HEK293T (cell line): ENCODE data around the gene PPA1.

Experiments
- CTCF ChIA-PET: fragments of 350-600 bp; formaldehyde crosslinking; extraction: SDS; loops from one replicate; lab custom pipeline; 2021; ENCODE audit warnings: antibody characterized with exemption, inconsistent platforms; lab: Yijun Ruan, JAX
- POLR2A ChIA-PET: fragments of 350-600 bp; formaldehyde crosslinking; extraction: SDS; loops from one replicate; lab custom pipeline; 2020; ENCODE audit warnings: antibody characterized with exemption, inconsistent platforms; lab: Yijun Ruan, JAX
- DNase-seq: peaks from one replicate; pipeline ENCODE4 v3.0.0; 2012; ENCODE audit warnings: mixed read lengths; ENCODE audit errors: extremely low spot score
- ARNT ChIP-seq: fragments of 450-650 bp; IDR thresholded peaks from 2 replicates; pipeline ENCODE4 v1.6.1; 2017; ENCODE audit warnings: mild to moderate bottlenecking
- BHLHE40 ChIP-seq: fragments of 450-650 bp; IDR thresholded peaks from 2 replicates; pipeline ENCODE4 v1.6.1; 2016; ENCODE audit warnings: mild to moderate bottlenecking, moderate library complexity, borderline replicate concordance
- CTBP1 ChIP-seq: fragments of 450-650 bp; IDR thresholded peaks from 2 replicates; pipeline ENCODE4 v1.6.1; 2016; ENCODE audit warnings: borderline replicate concordance
- ELF4 ChIP-seq: fragments of 450-650 bp; IDR thresholded peaks from 2 replicates; pipeline ENCODE4 v1.6.1; 2017; ENCODE audit warnings: antibody characterized with exemption
- FOXA1 ChIP-seq: fragments of 450-650 bp; IDR thresholded peaks from 2 replicates; pipeline ENCODE4 v1.6.1; 2016; ENCODE audit warnings: mild to moderate bottlenecking
- FOXK2 ChIP-seq: fragments of 450-650 bp; IDR thresholded peaks from 2 replicates; pipeline ENCODE4 v1.6.1; 2016; ENCODE audit warnings: mild to moderate bottlenecking
- FOXM1 ChIP-seq: fragments of 450-650 bp; IDR thresholded peaks from 2 replicates; pipeline ENCODE4 v1.6.1; 2017; ENCODE audit warnings: mild to moderate bottlenecking, borderline replicate concordance
- HDGF ChIP-seq: fragments of 450-650 bp; IDR thresholded peaks from 2 replicates; pipeline ENCODE4 v1.6.1; 2017; ENCODE audit warnings: antibody characterized with exemption, borderline replicate concordance
- L3MBTL2 ChIP-seq: fragments of 450-650 bp; conservative IDR thresholded peaks from 2 replicates; pipeline ENCODE4 v1.6.1; 2016; ENCODE audit warnings: mild to moderate bottlenecking
- LEF1 ChIP-seq: fragments of 450-650 bp; IDR thresholded peaks from 2 replicates; pipeline ENCODE4 v1.6.1; 2017; ENCODE audit warnings: mild to moderate bottlenecking, borderline replicate concordance
- NFRKB ChIP-seq: fragments of 450-650 bp; IDR thresholded peaks from 2 replicates; pipeline ENCODE4 v1.6.1; 2016; ENCODE audit warnings: mild to moderate bottlenecking, moderate library complexity
- PKNOX1 ChIP-seq: fragments of 450-650 bp; IDR thresholded peaks from 2 replicates; pipeline ENCODE4 v1.6.1; 2016
- SP1 ChIP-seq: fragments of 450-650 bp; IDR thresholded peaks from 2 replicates; pipeline ENCODE4 v1.6.1; 2017
- SUZ12 ChIP-seq: fragments of 450-650 bp; IDR thresholded peaks from 2 replicates; pipeline ENCODE4 v1.6.1; 2016; ENCODE audit warnings: mild to moderate bottlenecking
- TARDBP ChIP-seq: fragments of 450-650 bp; IDR thresholded peaks from 2 replicates; pipeline ENCODE4 v1.6.1; 2016
- ZNF384 ChIP-seq: fragments of 450-650 bp; IDR thresholded peaks from 2 replicates; pipeline ENCODE4 v1.6.1; 2016

The PPA1 gene

GRCh38 chr10:70198696-70199466 lies 34.3 kb downstream of the PPA1 start:
- no peak for DNase-seq
- TF ChIP-seq ZNF384 (no peak), ARNT (no peak), NFRKB (no peak), PKNOX1 (no peak), LEF1 (no peak), HDGF (no peak), BHLHE40 (no peak), SUZ12 (no peak), TARDBP (no peak), FOXK2 (no peak), ELF4 (no peak), FOXM1 (no peak), CTBP1 (no peak), SP1 (no peak), FOXA1 (no peak), L3MBTL2 (no peak)
- ChIA-PET CTCF (interaction anchor here (1.4 kb wide), 1 partner anchor 23 kb away, joined by 3 read pairs; no protein-coding TSS in a partner anchor), POLR2A (interaction anchor here (1.8 kb wide), 1 partner anchor 52 kb away, joined by 7 read pairs; the partner anchor contains the start of gene TYSND1)

GRCh38 chr10:70197235-70197945 lies 35.8 kb downstream of the PPA1 start:
- CTCF ChIA-PET = no interaction called here

GRCh38 chr10:70193391-70193844 lies 39.8 kb downstream of the PPA1 start:
- DNase-seq = no peak
- POLR2A ChIA-PET = interaction anchor here (1.7 kb wide), 1 partner anchor 23 kb away, joined by 8 read pairs; the partner anchor contains the start of gene SAR1A
- CTCF ChIA-PET = interaction anchor here (0.5 to 0.6 kb wide), 2 partner anchors 17 to 47 kb away, joined by 3 to 4 read pairs; no protein-coding TSS in a partner anchor
- TF ChIP-seq TARDBP (no peak), SUZ12 (no peak), FOXM1 (no peak), ARNT (no peak), CTBP1 (no peak), FOXA1 (no peak), LEF1 (no peak), BHLHE40 (no peak), SP1 (no peak), FOXK2 (no peak), ZNF384 (no peak)

More at GRCh38 chr10:70197235-70197945, 35.8 kb downstream of the PPA1 start:
- DNase-seq = no peak
- POLR2A ChIA-PET = interaction anchor here (1.0 kb wide), 1 partner anchor 51 kb away, joined by 3 read pairs; the partner anchor contains the start of gene TYSND1
- TF ChIP-seq NFRKB = no peak
- TF ChIP-seq SUZ12 = no peak
- no peak for TF ChIP-seq ELF4
- no peak for TF ChIP-seq CTBP1
- TF ChIP-seq SP1 = no peak
- TF ChIP-seq FOXA1 = no peak
- TF ChIP-seq LEF1 = no peak
- no peak for TF ChIP-seq ARNT
- no peak for TF ChIP-seq FOXK2
- no peak for TF ChIP-seq ZNF384
- TF ChIP-seq L3MBTL2 = no peak
- no peak for TF ChIP-seq PKNOX1
- no peak for TF ChIP-seq BHLHE40

- DNase-seq = no peak
- ChIA-PET CTCF (interaction anchor here (0.6 kb wide), 1 partner anchor 16 kb away, joined by 4 read pairs; no protein-coding TSS in a partner anchor), POLR2A (interaction anchor here (1.7 kb wide), 1 partner anchor 22 kb away, joined by 8 read pairs; the partner anchor contains the start of gene SAR1A)
Measured at GRCh38 chr10:70192326-70192968, 40.8 kb downstream of the PPA1 start.

GRCh38 chr10:70191972-70192305 lies 41.3 kb downstream of the PPA1 start:
- CTCF ChIA-PET = no interaction called here
- no peak for TF ChIP-seq ARNT
- TF ChIP-seq CTBP1 = no peak
- TF ChIP-seq FOXA1 = no peak
- no peak for TF ChIP-seq FOXK2
- TF ChIP-seq PKNOX1 = no peak
- TF ChIP-seq ZNF384 = no peak
- TF ChIP-seq BHLHE40 = no peak
- TF ChIP-seq SUZ12 = no peak
- TF ChIP-seq ELF4 = no peak
- TF ChIP-seq L3MBTL2 = no peak
- TF ChIP-seq SP1 = no peak
- POLR2A ChIA-PET = no interaction called here
- DNase-seq = no peak

More at GRCh38 chr10:70192326-70192968, 40.8 kb downstream of the PPA1 start:
- TF ChIP-seq ELF4 = no peak
- TF ChIP-seq FOXK2 = no peak
- no peak for TF ChIP-seq ARNT
- TF ChIP-seq BHLHE40 = no peak
- TF ChIP-seq FOXM1 = no peak
- TF ChIP-seq ZNF384 = no peak
- no peak for TF ChIP-seq HDGF
